Upper lobe of right lung (tissue), 1 donor: ENCODE results near the gene PPFIA1. TPM values are rescaled to one million over a fixed set of nuclear protein-coding genes. Genes with fewer than 3 reads are reported as not detected.

ENCODE experiments used
- ATAC-seq: fragments of 200-7000 bp; cut with Tn5 transposase; one replicate; pipeline ENCODE4 v1.9.1; 2020; ENCODE audit warnings: mild to moderate bottlenecking, moderate library complexity
- DNase-seq: peaks from one replicate; pipeline ENCODE4 v3.0.0-alpha.2; 2020
- H3K27ac ChIP-seq: fragments of 200-600 bp; one replicate; pipeline ENCODE4 v1.8.0; 2022
- H3K27me3 ChIP-seq: fragments of 200-600 bp; one replicate; pipeline ENCODE4 v1.8.0; 2022; ENCODE audit warnings: mild to moderate bottlenecking
- H3K36me3 ChIP-seq: fragments of 200-600 bp; one replicate; pipeline ENCODE4 v1.8.0; 2022
- H3K4me1 ChIP-seq: fragments of 200-600 bp; one replicate; pipeline ENCODE4 v1.8.0; 2022
- H3K4me3 ChIP-seq: fragments of 200-600 bp; one replicate; pipeline ENCODE4 v1.8.0; 2022; ENCODE audit warnings: mild to moderate bottlenecking
- H3K9me3 ChIP-seq: fragments of 200-600 bp; one replicate; pipeline ENCODE4 v1.8.0; 2022
- CTCF ChIP-seq: fragments of 200-600 bp; IDR thresholded peaks from one replicate; pipeline ENCODE4 v1.8.0; 2022; ENCODE audit warnings: antibody characterized with exemption
- intact Hi-C: fragments of 100-400 bp; cut with DNase I; formaldehyde crosslinking; loops from one replicate; pipeline ENCODE4 v1.11.0; 2022
- total RNA-seq: library from RNA; stranded (reverse); fragmentation: NEBNext Ultra II Directional; extraction: Animal tissue kit (Norgen Biotek cat#: 25700); gene quantifications from one replicate; pipeline ENCODE4 v1.2.1, GENCODE V29; 2021
- donor health status: DM: no; HTN: yes; CAD: no; lungs with severe emphysema.

Gene PPFIA1
- total RNA-seq, 1 donor from 2014 or later = 73.3 TPM

- Histone ChIP-seq H3K27ac (no peak overlapping the region), H3K9me3 (no peaks in the 10 kb centered on the region), H3K36me3 (no peaks in the 10 kb centered on the region), H3K4me3 (no peak overlapping the region), H3K27me3 (no peaks in the 10 kb centered on the region), H3K4me1 (no peaks in the 10 kb centered on the region)
- no peak for DNase-seq
- no peak for TF ChIP-seq CTCF
- ATAC-seq = no peak
- intact Hi-C loops = no loop called here
Measured at GRCh38 chr11:70233962-70234361, 36.5 kb upstream of the PPFIA1 start.

GRCh38 chr11:70240337-70240736, 30.2 kb upstream of the PPFIA1 start:
- H3K9me3 ChIP-seq = no peaks in the 10 kb centered on the region
- H3K36me3 ChIP-seq = no peaks in the 10 kb centered on the region
- H3K4me3 ChIP-seq = no peak overlapping the region
- no peak overlapping the region for H3K27ac ChIP-seq
- no peak for TF ChIP-seq CTCF
- DNase-seq (no peak), ATAC-seq (no peak)
- H3K4me1 ChIP-seq = no peaks in the 10 kb centered on the region
- no peaks in the 10 kb centered on the region for H3K27me3 ChIP-seq
- intact Hi-C loops = no loop called here

- no peaks in the 10 kb centered on the region for H3K9me3 ChIP-seq
- intact Hi-C loops = no loop called here
- H3K4me1 ChIP-seq = no peaks in the 10 kb centered on the region
- no peak overlapping the region for H3K4me3 ChIP-seq
- DNase-seq (no peak), ATAC-seq (no peak)
- no peak for TF ChIP-seq CTCF
- H3K36me3 ChIP-seq = no peaks in the 10 kb centered on the region
- H3K27ac ChIP-seq = no peak overlapping the region
- no peaks in the 10 kb centered on the region for H3K27me3 ChIP-seq
Measured at GRCh38 chr11:70241709-70242108, 28.8 kb upstream of the PPFIA1 start.

- Histone ChIP-seq H3K4me1 (no peaks in the 10 kb centered on the region), H3K4me3 (no peak overlapping the region), H3K9me3 (no peaks in the 10 kb centered on the region), H3K36me3 (no peaks in the 10 kb centered on the region), H3K27ac (no peak overlapping the region), H3K27me3 (no peaks in the 10 kb centered on the region)
- intact Hi-C loops = no loop called here
- no peak for TF ChIP-seq CTCF
- peak; percentile 69 for ATAC-seq
- no peak for DNase-seq
Measured at GRCh38 chr11:70242885-70243284, 27.6 kb upstream of the PPFIA1 start.

GRCh38 chr11:70243912-70244652, 26.4 kb upstream of the PPFIA1 start:
- intact Hi-C loops = no loop called here
- Histone ChIP-seq H3K9me3 (no peaks in the 10 kb centered on the region), H3K4me3 (no peak overlapping the region), H3K4me1 (no peaks in the 10 kb centered on the region), H3K27me3 (no peaks in the 10 kb centered on the region), H3K36me3 (no peaks in the 10 kb centered on the region), H3K27ac (no peak overlapping the region)
- no peak for ATAC-seq
- TF ChIP-seq CTCF = no peak
- no peak for DNase-seq

- no peaks in the 10 kb centered on the region for H3K9me3 ChIP-seq
- H3K27me3 ChIP-seq = no peaks in the 10 kb centered on the region
- no peak for TF ChIP-seq CTCF
- no peaks in the 10 kb centered on the region for H3K4me1 ChIP-seq
- H3K36me3 ChIP-seq = no peaks in the 10 kb centered on the region
- ATAC-seq (no peak), DNase-seq (no peak)
- intact Hi-C loops = no loop called here
- H3K27ac ChIP-seq = no peak overlapping the region
- no peak overlapping the region for H3K4me3 ChIP-seq
Measured at GRCh38 chr11:70244698-70245097, 25.8 kb upstream of the PPFIA1 start.
